GM23338 (cell line): ENCODE data around the gene RGS16.

Source experiments
- CREB1 ChIP-seq: fragments of 250-450 bp; sonication (Bioruptor Pico); IDR thresholded peaks from 2 replicates; pipeline ENCODE4 v1.5.0; 2020; ENCODE audit warnings: low read depth, mild to moderate bottlenecking, moderate library complexity
- CTCF ChIP-seq, 2 experiments: fragments of 200-600 bp in 1 of 2; sonication (generic) in 1 of 2; conservative IDR thresholded peaks; 2 replicates each; pipeline versions ENCODE4 v1.5.1 to v1.6.1; 2016 to 2017; ENCODE audit warnings: antibody characterized with exemption in 2 of 2, low read depth in 2 of 2, mild to moderate bottlenecking in 2 of 2, moderate library complexity in 1 of 2
- EZH2 ChIP-seq: fragments of 200-600 bp; sonication (generic); IDR thresholded peaks from one replicate; pipeline ENCODE4 v1.8.0; 2017; ENCODE audit warnings: antibody characterized with exemption, mild to moderate bottlenecking, low read depth; ENCODE audit not compliant: unreplicated experiment
- EZH2phosphoT487 ChIP-seq: fragments of 200-600 bp; sonication (generic); IDR thresholded peaks from one replicate; pipeline ENCODE4 v1.8.1; 2018; ENCODE audit warnings: antibody characterized with exemption; ENCODE audit not compliant: unreplicated experiment
- JUNB ChIP-seq: IDR thresholded peaks from one replicate; pipeline ENCODE4 v1.6.1; 2016; ENCODE audit warnings: antibody characterized with exemption; ENCODE audit not compliant: unreplicated experiment
- POLR2AphosphoS5 ChIP-seq: IDR thresholded peaks from 2 replicates; pipeline ENCODE4 v1.6.1; 2016; ENCODE audit warnings: antibody characterized with exemption, low read depth

- no peak for TF ChIP-seq POLR2AphosphoS5
- no peak for TF ChIP-seq CTCF (conservative IDR thresholded peaks at IDR 0.05; ENCODE audit: low read depth in 2 of 2)
- TF ChIP-seq EZH2phosphoT487: no peak
- TF ChIP-seq EZH2: no peak
- no peak for TF ChIP-seq CREB1 (CRISPR knock-in tag)
- TF ChIP-seq JUNB: no peak
Measured at GRCh38 chr1:182602935-182603645, 1.1 kb downstream of the RGS16 start.
